Adrenal gland (tissue), 5 donors: Measurements from ENCODE around the gene PLD2.

Experiments used
- CTCF ChIP-seq, 6 experiments: fragments of 450-650 bp in 4 of 6; fragments of 200-600 bp in 2 of 6; sonication (generic) in 1 of 6; IDR thresholded peaks; 1 replicate in 5 of 6; 2 replicates in 1 of 6; pipeline versions ENCODE4 v1.5.1 to v1.8.0; 2016 to 2021; ENCODE audit warnings: antibody characterized with exemption in 6 of 6, mild to moderate bottlenecking in 2 of 6, moderate library complexity in 1 of 6
- POLR2A ChIP-seq, 2 donors: fragments of 450-650 bp; IDR thresholded peaks; one replicate each; pipeline ENCODE4 v1.6.1; 2017; ENCODE audit warnings: antibody characterized with exemption in 2 of 2, mild to moderate bottlenecking in 2 of 2, moderate library complexity in 1 of 2
- donor health status: DM: no; HTN: no; CAD: no.

GRCh38 chr17:4823373-4824089 lies 16.6 kb downstream of the PLD2 start:
- TF ChIP-seq CTCF (IDR thresholded peaks at IDR 0.05) (no peak), POLR2A (IDR thresholded peaks at IDR 0.05) (no peak)
